ENCODE measurements around the gene VAV3.

The VAV3 gene

GRCh38 chr1:107648071-107648470 lies 316.9 kb downstream of the VAV3 start:
- DNase-seq (ENCODE audit: low read depth, low spot score) = no peak

GRCh38 chr1:107647012-107647411 lies 318.0 kb downstream of the VAV3 start:
- DNase-seq (ENCODE audit: low read depth, low spot score) = no peak

GRCh38 chr1:107643766-107644165 lies 321.2 kb downstream of the VAV3 start:
- no peak for DNase-seq (ENCODE audit: low read depth, low spot score)

DNA sequence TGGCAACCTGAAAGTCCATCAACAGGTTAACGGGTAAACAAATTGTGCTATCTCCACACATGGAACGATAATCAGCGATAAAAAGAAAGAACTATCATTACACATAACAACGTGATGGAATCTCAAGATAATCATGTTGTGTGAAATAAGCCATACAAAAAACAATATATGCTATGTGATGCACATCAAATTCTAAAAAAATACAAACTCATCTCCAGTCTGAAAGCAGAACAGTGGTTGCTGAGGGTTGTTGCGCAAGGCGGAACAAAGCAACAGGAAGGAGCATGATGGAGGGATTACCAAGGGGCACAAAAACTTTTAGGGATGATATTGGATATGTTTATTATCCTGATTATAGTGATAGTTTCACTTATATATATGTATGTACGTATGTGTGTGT lies 324.8 kb downstream of the VAV3 start:
- no peak for DNase-seq (ENCODE audit: low read depth, low spot score)

- no peak for DNase-seq (ENCODE audit: low read depth, low spot score)
These were observed 327.9 kb downstream of the VAV3 start for GRCh38 chr1:107637101-107637500.

DNA sequence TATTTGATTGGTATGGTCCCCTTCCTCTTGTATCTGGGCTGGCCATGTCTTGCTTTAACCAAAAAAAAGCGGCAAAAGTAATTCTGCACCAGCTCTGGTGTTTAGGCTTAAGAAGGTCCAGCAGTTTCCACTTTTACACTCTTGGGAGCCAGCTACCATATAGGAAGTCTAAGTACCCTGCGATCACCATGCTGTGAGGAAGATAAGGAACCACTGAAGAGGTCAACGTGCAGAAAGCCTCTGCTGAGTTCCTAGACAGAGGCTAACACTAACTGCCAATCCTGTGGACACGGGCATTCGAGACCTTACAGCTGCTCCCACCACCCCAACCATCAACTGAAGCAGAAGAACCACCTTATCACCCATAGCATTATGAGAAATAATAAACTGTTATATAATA lies 331.4 kb downstream of the VAV3 start:
- DNase-seq (ENCODE audit: low read depth, low spot score) = no peak

GRCh38 chr1:107626073-107626796 lies 338.7 kb downstream of the VAV3 start:
- no peak for DNase-seq (ENCODE audit: low read depth, low spot score)

- no peak for DNase-seq (ENCODE audit: low read depth, low spot score)
These were observed 339.5 kb downstream of the VAV3 start for GRCh38 chr1:107625405-107626029.

- no peak for DNase-seq (ENCODE audit: low read depth, low spot score)
These were observed 341.5 kb downstream of the VAV3 start for GRCh38 chr1:107623431-107623830.

GRCh38 chr1:107622966-107623365 lies 342.0 kb downstream of the VAV3 start:
- DNase-seq (ENCODE audit: low read depth, low spot score) = no peak

- no peak for DNase-seq (ENCODE audit: low read depth, low spot score)
These were observed 342.4 kb downstream of the VAV3 start for GRCh38 chr1:107622535-107622934.

- no peak for DNase-seq (ENCODE audit: low read depth, low spot score)
These were observed 344.2 kb downstream of the VAV3 start for GRCh38 chr1:107620753-107621152.

DNA sequence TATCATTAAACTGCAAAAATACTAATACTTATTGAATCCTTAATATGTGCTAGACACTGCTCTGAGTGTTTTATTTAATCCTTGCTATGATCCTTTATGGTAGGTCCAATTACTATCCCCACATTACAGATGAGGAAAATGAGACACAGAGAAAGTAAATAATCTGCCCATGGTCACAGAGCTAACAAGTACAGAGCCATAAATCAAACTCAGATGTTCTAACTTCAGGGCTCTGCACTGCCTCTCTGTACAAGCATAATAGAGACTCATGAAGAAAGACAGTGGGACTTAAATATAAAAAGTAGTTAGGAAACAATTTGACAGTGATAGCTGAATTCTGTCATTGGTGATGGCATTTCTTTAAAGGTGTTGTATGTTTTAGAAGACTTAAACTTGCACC lies 346.4 kb downstream of the VAV3 start:
- DNase-seq (ENCODE audit: low read depth, low spot score) = no peak

- no peak for DNase-seq (ENCODE audit: low read depth, low spot score)
These were observed 347.1 kb downstream of the VAV3 start for GRCh38 chr1:107617921-107618320.

DNA sequence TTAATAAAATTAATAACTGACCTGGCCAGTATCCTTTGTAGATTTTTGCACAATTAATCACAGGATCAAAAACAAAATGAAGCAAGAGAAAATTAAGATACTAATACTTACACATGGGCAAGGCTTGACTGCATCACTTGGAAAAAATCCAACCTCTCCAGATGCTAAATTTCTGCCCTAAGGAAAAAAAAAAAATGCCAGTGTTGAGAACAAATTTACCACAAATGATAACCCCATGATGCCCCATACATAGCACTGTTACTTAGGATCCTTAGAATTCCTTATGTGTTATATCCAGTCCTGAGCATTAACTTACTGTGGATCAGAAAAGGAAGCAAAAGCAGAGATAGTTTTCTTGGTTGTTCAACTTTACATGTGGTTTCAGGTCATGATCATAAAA lies 347.5 kb downstream of the VAV3 start:
- DNase-seq (ENCODE audit: low read depth, low spot score) = no peak

GRCh38 chr1:107609808-107610207 lies 355.2 kb downstream of the VAV3 start:
- DNase-seq (ENCODE audit: low read depth, low spot score) = no peak

- DNase-seq (ENCODE audit: low read depth, low spot score) = no peak
These were observed 360.2 kb downstream of the VAV3 start for GRCh38 chr1:107604825-107605224.

DNA sequence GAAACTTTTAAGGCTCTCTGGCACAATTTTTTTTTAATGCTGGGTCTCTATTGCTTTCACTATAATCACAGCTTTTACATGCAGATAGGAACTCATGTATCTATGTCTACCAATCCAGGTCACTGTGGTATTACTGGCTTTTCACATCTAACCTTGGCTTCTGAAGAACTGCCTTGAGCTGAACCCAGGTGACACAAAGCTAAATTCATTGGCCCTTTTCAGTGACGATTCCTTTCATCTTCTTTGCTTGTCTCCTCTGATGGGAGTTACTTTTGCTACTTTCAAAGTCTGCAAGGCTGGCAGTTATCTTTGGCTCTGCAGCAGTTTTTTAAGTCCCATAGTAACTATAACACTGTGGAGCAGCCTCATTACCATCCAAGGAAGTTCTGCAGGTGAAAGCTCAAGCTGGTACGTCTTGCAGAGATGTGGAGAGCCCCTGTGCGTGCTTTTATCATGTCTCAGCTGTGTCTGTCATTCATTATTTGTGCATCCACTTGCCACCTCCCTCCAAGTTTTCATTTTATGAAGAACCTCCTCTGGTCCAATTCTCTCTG lies 364.3 kb downstream of the VAV3 start:
- no peak for DNase-seq (ENCODE audit: low read depth, low spot score)

DNA sequence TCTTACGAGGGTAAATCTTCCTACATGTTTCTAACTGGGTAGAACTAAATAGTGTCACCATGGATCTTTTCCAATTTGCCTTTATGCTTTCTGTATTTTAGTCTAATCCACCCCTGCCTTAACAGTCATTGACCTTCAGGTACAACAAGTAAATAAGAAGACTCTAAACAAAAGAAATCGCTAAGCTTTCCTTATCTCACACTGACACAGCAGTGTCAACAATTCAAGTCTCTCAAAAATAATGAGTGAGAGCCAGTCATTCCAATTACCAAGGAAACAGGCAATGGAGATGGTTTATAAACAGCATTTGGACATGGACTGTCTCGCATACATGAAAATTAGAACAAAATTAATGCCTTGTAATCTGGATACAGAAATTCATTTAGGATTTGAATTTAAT lies 365.8 kb downstream of the VAV3 start:
- no peak for DNase-seq (ENCODE audit: low read depth, low spot score)

GRCh38 chr1:107597290-107597689 lies 367.7 kb downstream of the VAV3 start:
- no peak for DNase-seq (ENCODE audit: low read depth, low spot score)

DNA sequence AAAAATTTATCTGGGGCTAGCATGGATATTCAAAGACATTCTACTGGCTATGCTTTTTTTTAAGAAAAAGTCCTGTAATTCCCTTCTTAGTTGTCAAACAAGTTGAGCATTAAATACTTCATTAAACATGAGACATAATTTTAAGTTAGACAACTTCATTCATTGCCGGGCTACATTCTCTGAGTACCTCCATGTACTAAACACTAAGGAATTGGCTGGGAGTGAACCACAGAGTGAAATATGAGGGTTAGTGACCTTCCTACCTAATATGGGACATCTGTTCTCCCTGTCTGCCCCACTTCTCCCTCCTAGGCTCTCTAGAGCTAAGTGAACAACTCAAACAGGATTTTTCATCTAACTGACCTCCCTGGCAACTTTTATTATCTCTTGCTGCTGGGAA lies 370.4 kb downstream of the VAV3 start:
- no peak for DNase-seq (ENCODE audit: low read depth, low spot score)

GRCh38 chr1:107593501-107594209 lies 371.3 kb downstream of the VAV3 start:
- no peak for DNase-seq (ENCODE audit: low read depth, low spot score)

Measured in activated CD4-positive, CD25-positive, alpha-beta regulatory T cell treated with anti-CD3 and anti-CD28 coated beads, Interleukin-2, amount 50 U/mL, for 16 hours (primary cell).